Mesenchymal stem cell (in vitro differentiated cells and primary cell): ENCODE measurements around the gene CORO2B.

Source experiments
- DNase-seq: peaks from one replicate; pipeline ENCODE4 v3.0.0-alpha.2; 2013
- H2AFZ ChIP-seq: one replicate; pipeline ENCODE4 v1.6.1; 2013; ENCODE audit warnings: low read depth, mild to moderate bottlenecking, control low read depth, inconsistent platforms, low read length, moderate library complexity
- H2AK5ac ChIP-seq: 2 replicates; pipeline ENCODE4 v1.6.1; 2013; ENCODE audit warnings: low read length, moderate library complexity, mild to moderate bottlenecking, inconsistent platforms; ENCODE audit not compliant: severe bottlenecking
- H2BK120ac ChIP-seq: one replicate; pipeline ENCODE4 v1.6.1; 2013; ENCODE audit warnings: low read depth, mild to moderate bottlenecking, inconsistent platforms, low read length, moderate library complexity
- H2BK12ac ChIP-seq, 2 experiments: one replicate each; pipeline ENCODE4 v1.6.1; 2013; ENCODE audit warnings: inconsistent platforms in 2 of 2, low read length in 2 of 2, mild to moderate bottlenecking in 2 of 2, moderate library complexity in 2 of 2, control low read depth in 1 of 2
- H2BK15ac ChIP-seq: one replicate; pipeline ENCODE4 v1.6.1; 2013; ENCODE audit warnings: mild to moderate bottlenecking, low read depth, inconsistent platforms; ENCODE audit not compliant: poor library complexity, severe bottlenecking
- H2BK5ac ChIP-seq: 2 replicates; pipeline ENCODE4 v1.6.1; 2013; ENCODE audit warnings: low read depth, mild to moderate bottlenecking, low read length, control low read depth, inconsistent platforms; ENCODE audit not compliant: poor library complexity, severe bottlenecking
- H3K14ac ChIP-seq, 2 experiments: one replicate each; pipeline ENCODE4 v1.6.1; 2013; ENCODE audit warnings: inconsistent platforms in 2 of 2, low read length in 2 of 2, control low read depth in 1 of 2, mild to moderate bottlenecking in 1 of 2, moderate library complexity in 1 of 2
- H3K18ac ChIP-seq, 2 experiments: one replicate each; pipeline ENCODE4 v1.6.1; 2013; ENCODE audit warnings: inconsistent platforms in 2 of 2, low read length in 2 of 2, control low read depth in 1 of 2, low read depth in 1 of 2, mild to moderate bottlenecking in 1 of 2
- H3K23ac ChIP-seq, 2 experiments: one replicate each; pipeline ENCODE4 v1.6.1; 2013; ENCODE audit warnings: inconsistent platforms in 2 of 2, low read length in 2 of 2, mild to moderate bottlenecking in 2 of 2, moderate library complexity in 2 of 2, control low read depth in 1 of 2
- H3K27ac ChIP-seq: 2 replicates; pipeline ENCODE4 v1.5.1; 2013; ENCODE audit warnings: mild to moderate bottlenecking, moderate library complexity, low read length, control low read depth, inconsistent platforms; ENCODE audit not compliant: poor library complexity, severe bottlenecking
- H3K27me3 ChIP-seq, 2 experiments: 2 replicates each; pipeline versions ENCODE4 v1.6.1 to v1.7.0; 2013; ENCODE audit warnings: low read length in 2 of 2, mild to moderate bottlenecking in 2 of 2, moderate library complexity in 2 of 2, control low read depth in 1 of 2, inconsistent platforms in 1 of 2; ENCODE audit not compliant: control insufficient read depth in 1 of 2, insufficient read depth in 1 of 2
- H3K36me3 ChIP-seq, 2 experiments: 2 replicates each; pipeline versions ENCODE4 v1.6.1 to v1.7.0; 2013; ENCODE audit warnings: low read length in 2 of 2, control low read depth in 1 of 2, inconsistent platforms in 1 of 2, low read depth in 1 of 2, mild to moderate bottlenecking in 1 of 2; ENCODE audit not compliant: insufficient read depth in 2 of 2, control insufficient read depth in 1 of 2
- H3K4ac ChIP-seq, 2 experiments: one replicate each; pipeline ENCODE4 v1.6.1; 2013; ENCODE audit warnings: inconsistent platforms in 2 of 2, low read length in 2 of 2, mild to moderate bottlenecking in 2 of 2, moderate library complexity in 2 of 2, control low read depth in 1 of 2, low read depth in 1 of 2
- H3K4me1 ChIP-seq: 2 replicates; pipeline ENCODE4 v1.6.1; 2013; ENCODE audit warnings: low read depth, low read length, control low read depth; ENCODE audit not compliant: control insufficient read depth, insufficient read depth
- H3K4me2 ChIP-seq: 2 replicates; pipeline ENCODE4 v1.6.1; 2013; ENCODE audit warnings: low read length, mild to moderate bottlenecking, inconsistent platforms; ENCODE audit not compliant: poor library complexity, severe bottlenecking
- H3K4me3 ChIP-seq, 2 experiments: 2 replicates each; pipeline versions ENCODE4 v1.5.1 to v1.7.0; 2013; ENCODE audit warnings: low read length in 2 of 2, mild to moderate bottlenecking in 2 of 2, control low read depth in 1 of 2, low read depth in 1 of 2; ENCODE audit not compliant: insufficient read depth in 1 of 2
- H3K79me1 ChIP-seq: replicated peaks from 2 replicates; pipeline ENCODE4 v1.6.1; 2013; ENCODE audit warnings: mild to moderate bottlenecking, control low read depth, low read length, inconsistent platforms; ENCODE audit not compliant: poor library complexity, severe bottlenecking
- H3K9ac ChIP-seq: 2 replicates; pipeline ENCODE4 v1.7.0; 2013; ENCODE audit warnings: mild to moderate bottlenecking, low read length, moderate library complexity
- H3K9me3 ChIP-seq: 2 replicates; pipeline ENCODE4 v1.7.0; 2013; ENCODE audit warnings: mild to moderate bottlenecking, low read length; ENCODE audit not compliant: control insufficient read depth
- H4K8ac ChIP-seq: one replicate; pipeline ENCODE4 v1.6.1; 2013; ENCODE audit warnings: inconsistent platforms, mild to moderate bottlenecking, low read length, moderate library complexity
- H4K91ac ChIP-seq: one replicate; pipeline ENCODE4 v1.6.1; 2013; ENCODE audit warnings: mild to moderate bottlenecking, low read length, inconsistent platforms
- WGBS: methylation state at CpG from one replicate; pipeline ENCODE4 v1.1.7; 2013; ENCODE audit warnings: mixed read lengths; 5-methylcytosine and 5-hydroxymethylcytosine counted together

CORO2B gene

GRCh38 chr15:68769702-68770101 is 190.9 kb downstream of the CORO2B start:
- no peak for DNase-seq
- no peaks in the 10 kb centered on the region for H3K79me1 ChIP-seq
- H3K4me1 ChIP-seq: no peaks in the 10 kb centered on the region
- no peak overlapping the region for H3K4me3 ChIP-seq
- 95% methylated on average over 2 of the region's 2 CpGs for WGBS
- peaks cover 0 to 13% of the 10 kb centered on the region in 2 experiments for H3K27me3 ChIP-seq
- no peak overlapping the region for H2BK5ac ChIP-seq
- no peak overlapping the region for H4K8ac ChIP-seq
- H2AFZ ChIP-seq: no peak overlapping the region
- no peak overlapping the region for H3K4ac ChIP-seq
- H2BK15ac ChIP-seq: no peak overlapping the region
- H2BK12ac ChIP-seq: no peak overlapping the region
- H3K36me3 ChIP-seq: no peaks in the 10 kb centered on the region
- H2BK120ac ChIP-seq: no peak overlapping the region
- no peak overlapping the region for H3K27ac ChIP-seq
- no peak overlapping the region for H3K23ac ChIP-seq
- H3K18ac ChIP-seq: no peak overlapping the region
- H3K14ac ChIP-seq: no peak overlapping the region
- no peak overlapping the region for H4K91ac ChIP-seq
- no peak overlapping the region for H3K4me2 ChIP-seq
- H3K9me3 ChIP-seq: no peaks in the 10 kb centered on the region
- H3K9ac ChIP-seq: no peak overlapping the region
- no peak overlapping the region for H2AK5ac ChIP-seq

- Histone ChIP-seq H3K18ac (no peak overlapping the region), H3K4me2 (no peak overlapping the region), H3K9me3 (no peaks in the 10 kb centered on the region), H3K27ac (no peak overlapping the region), H4K91ac (no peak overlapping the region), H3K36me3 (no peaks in the 10 kb centered on the region), H4K8ac (no peak overlapping the region), H3K4me1 (no peaks in the 10 kb centered on the region), H3K14ac (no peak overlapping the region), H3K4ac (no peak overlapping the region), H3K79me1 (no peaks in the 10 kb centered on the region), H2BK15ac (no peak overlapping the region), H2BK12ac (no peak overlapping the region), H3K23ac (no peak overlapping the region), H2BK120ac (no peak overlapping the region), H2AK5ac (no peak overlapping the region), H2BK5ac (no peak overlapping the region), H3K4me3 (no peak overlapping the region), H2AFZ (no peak overlapping the region), H3K9ac (no peak overlapping the region), H3K27me3 (peaks cover 0 to 13% of the 10 kb centered on the region in 2 experiments)
- DNase-seq: no peak
Measured at GRCh38 chr15:68770216-68770615, 191.4 kb downstream of the CORO2B start.

GRCh38 chr15:68773036-68773435 is 194.2 kb downstream of the CORO2B start:
- 90% methylated on average over 1 of the region's 2 CpGs for WGBS
- Histone ChIP-seq H3K27me3 (peaks cover 0 to 10% of the 10 kb centered on the region in 2 experiments), H2AFZ (no peak overlapping the region), H3K4me1 (no peaks in the 10 kb centered on the region), H2BK12ac (no peak overlapping the region), H3K4me2 (no peak overlapping the region), H3K14ac (no peak overlapping the region), H4K91ac (no peak overlapping the region), H3K79me1 (no peaks in the 10 kb centered on the region), H2BK15ac (no peak overlapping the region), H2BK5ac (no peak overlapping the region), H3K9me3 (no peaks in the 10 kb centered on the region), H2AK5ac (no peak overlapping the region), H3K9ac (no peak overlapping the region), H3K4ac (no peak overlapping the region), H3K18ac (no peak overlapping the region), H3K27ac (no peak overlapping the region), H3K4me3 (no peak overlapping the region), H3K23ac (no peak overlapping the region), H3K36me3 (peaks cover 6 to 20% of the 10 kb centered on the region in 2 experiments), H2BK120ac (no peak overlapping the region), H4K8ac (no peak overlapping the region)
- no peak for DNase-seq

GRCh38 chr15:68774120-68774519 is 195.3 kb downstream of the CORO2B start:
- no peak overlapping the region for H4K91ac ChIP-seq
- no peak overlapping the region for H2BK12ac ChIP-seq
- H3K4ac ChIP-seq: no peak overlapping the region
- no peak overlapping the region for H3K27ac ChIP-seq
- H2BK15ac ChIP-seq: no peak overlapping the region
- H3K14ac ChIP-seq: no peak overlapping the region
- no peaks in the 10 kb centered on the region for H3K4me1 ChIP-seq
- no peak overlapping the region for H3K4me2 ChIP-seq
- DNase-seq: no peak
- H3K79me1 ChIP-seq: no peaks in the 10 kb centered on the region
- H3K18ac ChIP-seq: no peak overlapping the region
- peaks cover 17 to 20% of the 10 kb centered on the region in 2 experiments for H3K36me3 ChIP-seq
- no peak overlapping the region for H2AFZ ChIP-seq
- H3K23ac ChIP-seq: no peak overlapping the region
- no peak overlapping the region for H2BK120ac ChIP-seq
- H3K4me3 ChIP-seq: no peak overlapping the region
- H4K8ac ChIP-seq: no peak overlapping the region
- 94% methylated on average over 4 of the region's 4 CpGs for WGBS
- no peaks in the 10 kb centered on the region for H3K9me3 ChIP-seq
- no peak overlapping the region for H3K9ac ChIP-seq
- H2BK5ac ChIP-seq: no peak overlapping the region
- H3K27me3 ChIP-seq: peaks cover 0 to 10% of the 10 kb centered on the region in 2 experiments
- no peak overlapping the region for H2AK5ac ChIP-seq
